Measurements from ENCODE around the gene LYST.
"Not testable (repeated sequence)": the region's sequence is repeated elsewhere in the genome, so short reads cannot be mapped to it uniquely, and the experiment has no call there.

The LYST gene

GRCh38 chr1:235786227-235786898 lies 80.3 kb downstream of the LYST start:
- H3K4me1 ChIP-seq (ENCODE audit: control insufficient read depth, insufficient read depth, low read length); H3K27ac ChIP-seq (ENCODE audit: low read depth, low read length); H3K27me3 ChIP-seq (ENCODE audit: control insufficient read depth, insufficient read depth, low read length); H3K9ac ChIP-seq (ENCODE audit: low read length); H3K4me3 ChIP-seq (ENCODE audit: low read length); H3K36me3 ChIP-seq (ENCODE audit: control insufficient read depth, insufficient read depth, low read length): not testable (repeated sequence)

GRCh38 chr1:235784950-235785349 lies 81.8 kb downstream of the LYST start:
- Histone ChIP-seq H3K36me3 (ENCODE audit: control insufficient read depth, insufficient read depth, low read length) (no peaks in the 10 kb centered on the region), H3K4me1 (ENCODE audit: control insufficient read depth, insufficient read depth, low read length) (no peaks in the 10 kb centered on the region), H3K27me3 (ENCODE audit: control insufficient read depth, insufficient read depth, low read length) (no peaks in the 10 kb centered on the region), H3K9ac (ENCODE audit: low read length) (no peak overlapping the region), H3K4me3 (ENCODE audit: low read length) (no peak overlapping the region), H3K27ac (ENCODE audit: low read depth, low read length) (no peak overlapping the region)

GRCh38 chr1:235783148-235783776 lies 83.4 kb downstream of the LYST start:
- H3K36me3 ChIP-seq (ENCODE audit: control insufficient read depth, insufficient read depth, low read length) = no peaks in the 10 kb centered on the region

GRCh38 chr1:235782601-235783000 lies 84.1 kb downstream of the LYST start:
- no peaks in the 10 kb centered on the region for H3K36me3 ChIP-seq (ENCODE audit: control insufficient read depth, insufficient read depth, low read length)
- no peaks in the 10 kb centered on the region for H3K27me3 ChIP-seq (ENCODE audit: control insufficient read depth, insufficient read depth, low read length)
- H3K4me3 ChIP-seq (ENCODE audit: low read length) = no peak overlapping the region
- H3K4me1 ChIP-seq (ENCODE audit: control insufficient read depth, insufficient read depth, low read length) = no peaks in the 10 kb centered on the region
- no peak overlapping the region for H3K27ac ChIP-seq (ENCODE audit: low read depth, low read length)
- no peak overlapping the region for H3K9ac ChIP-seq (ENCODE audit: low read length)

More at GRCh38 chr1:235783148-235783776, 83.4 kb downstream of the LYST start:
- Histone ChIP-seq H3K27me3 (ENCODE audit: control insufficient read depth, insufficient read depth, low read length) (no peaks in the 10 kb centered on the region), H3K4me3 (ENCODE audit: low read length) (no peak overlapping the region), H3K4me1 (ENCODE audit: control insufficient read depth, insufficient read depth, low read length) (no peaks in the 10 kb centered on the region), H3K27ac (ENCODE audit: low read depth, low read length) (no peak overlapping the region), H3K9ac (ENCODE audit: low read length) (no peak overlapping the region)

GRCh38 chr1:235781807-235782206 lies 84.9 kb downstream of the LYST start:
- no peak overlapping the region for H3K27ac ChIP-seq (ENCODE audit: low read depth, low read length)
- no peaks in the 10 kb centered on the region for H3K4me1 ChIP-seq (ENCODE audit: control insufficient read depth, insufficient read depth, low read length)
- H3K4me3 ChIP-seq (ENCODE audit: low read length) = no peak overlapping the region
- H3K27me3 ChIP-seq (ENCODE audit: control insufficient read depth, insufficient read depth, low read length) = no peaks in the 10 kb centered on the region
- no peaks in the 10 kb centered on the region for H3K36me3 ChIP-seq (ENCODE audit: control insufficient read depth, insufficient read depth, low read length)
- no peak overlapping the region for H3K9ac ChIP-seq (ENCODE audit: low read length)

GRCh38 chr1:235779770-235780169 lies 86.9 kb downstream of the LYST start:
- Histone ChIP-seq H3K9ac (ENCODE audit: low read length) (no peak overlapping the region), H3K4me1 (ENCODE audit: control insufficient read depth, insufficient read depth, low read length) (no peaks in the 10 kb centered on the region), H3K36me3 (ENCODE audit: control insufficient read depth, insufficient read depth, low read length) (peaks cover 3% of the 10 kb centered on the region), H3K4me3 (ENCODE audit: low read length) (no peak overlapping the region), H3K27me3 (ENCODE audit: control insufficient read depth, insufficient read depth, low read length) (no peaks in the 10 kb centered on the region), H3K27ac (ENCODE audit: low read depth, low read length) (no peak overlapping the region)

- no peaks in the 10 kb centered on the region for H3K4me1 ChIP-seq (ENCODE audit: control insufficient read depth, insufficient read depth, low read length)
- no peak overlapping the region for H3K4me3 ChIP-seq (ENCODE audit: low read length)
- H3K9ac ChIP-seq (ENCODE audit: low read length) = no peak overlapping the region
- no peaks in the 10 kb centered on the region for H3K27me3 ChIP-seq (ENCODE audit: control insufficient read depth, insufficient read depth, low read length)
- H3K36me3 ChIP-seq (ENCODE audit: control insufficient read depth, insufficient read depth, low read length) = peaks cover 6% of the 10 kb centered on the region
- H3K27ac ChIP-seq (ENCODE audit: low read depth, low read length) = no peak overlapping the region
Measured at GRCh38 chr1:235776396-235776795, 90.3 kb downstream of the LYST start.

GRCh38 chr1:235775246-235775860 lies 91.4 kb downstream of the LYST start:
- Histone ChIP-seq H3K4me1 (ENCODE audit: control insufficient read depth, insufficient read depth, low read length) (no peaks in the 10 kb centered on the region), H3K27me3 (ENCODE audit: control insufficient read depth, insufficient read depth, low read length) (no peaks in the 10 kb centered on the region), H3K27ac (ENCODE audit: low read depth, low read length) (no peak overlapping the region), H3K4me3 (ENCODE audit: low read length) (no peak overlapping the region), H3K36me3 (ENCODE audit: control insufficient read depth, insufficient read depth, low read length) (peaks cover 6% of the 10 kb centered on the region), H3K9ac (ENCODE audit: low read length) (no peak overlapping the region)

GRCh38 chr1:235767795-235768194 lies 98.9 kb downstream of the LYST start:
- Histone ChIP-seq H3K9ac (ENCODE audit: low read length) (no peak overlapping the region), H3K4me3 (ENCODE audit: low read length) (no peak overlapping the region), H3K27me3 (ENCODE audit: control insufficient read depth, insufficient read depth, low read length) (no peaks in the 10 kb centered on the region), H3K36me3 (ENCODE audit: control insufficient read depth, insufficient read depth, low read length) (peaks cover 3% of the 10 kb centered on the region), H3K27ac (ENCODE audit: low read depth, low read length) (no peak overlapping the region), H3K4me1 (ENCODE audit: control insufficient read depth, insufficient read depth, low read length) (no peaks in the 10 kb centered on the region)

GRCh38 chr1:235766794-235767285 lies 99.9 kb downstream of the LYST start:
- H3K36me3 ChIP-seq (ENCODE audit: control insufficient read depth, insufficient read depth, low read length) = no peaks in the 10 kb centered on the region
- H3K27me3 ChIP-seq (ENCODE audit: control insufficient read depth, insufficient read depth, low read length) = no peaks in the 10 kb centered on the region
- H3K27ac ChIP-seq (ENCODE audit: low read depth, low read length) = no peak overlapping the region
- H3K4me1 ChIP-seq (ENCODE audit: control insufficient read depth, insufficient read depth, low read length) = no peaks in the 10 kb centered on the region
- H3K4me3 ChIP-seq (ENCODE audit: low read length) = no peak overlapping the region
- H3K9ac ChIP-seq (ENCODE audit: low read length) = no peak overlapping the region

- Histone ChIP-seq H3K4me3 (ENCODE audit: low read length) (no peak overlapping the region), H3K9ac (ENCODE audit: low read length) (no peak overlapping the region), H3K36me3 (ENCODE audit: control insufficient read depth, insufficient read depth, low read length) (no peaks in the 10 kb centered on the region), H3K27me3 (ENCODE audit: control insufficient read depth, insufficient read depth, low read length) (no peaks in the 10 kb centered on the region), H3K27ac (ENCODE audit: low read depth, low read length) (no peak overlapping the region), H3K4me1 (ENCODE audit: control insufficient read depth, insufficient read depth, low read length) (no peaks in the 10 kb centered on the region)
Measured at GRCh38 chr1:235763962-235764361, 102.7 kb downstream of the LYST start.

GRCh38 chr1:235759336-235759735 lies 107.4 kb downstream of the LYST start:
- H3K4me1 ChIP-seq (ENCODE audit: control insufficient read depth, insufficient read depth, low read length) = no peaks in the 10 kb centered on the region
- H3K27me3 ChIP-seq (ENCODE audit: control insufficient read depth, insufficient read depth, low read length) = no peaks in the 10 kb centered on the region
- no peak overlapping the region for H3K27ac ChIP-seq (ENCODE audit: low read depth, low read length)
- no peak overlapping the region for H3K4me3 ChIP-seq (ENCODE audit: low read length)
- no peak overlapping the region for H3K9ac ChIP-seq (ENCODE audit: low read length)
- peaks cover 8% of the 10 kb centered on the region for H3K36me3 ChIP-seq (ENCODE audit: control insufficient read depth, insufficient read depth, low read length)
